Neutrophil (primary cell): Measurements from ENCODE around the gene TPRG1.

ENCODE experiments used
- H3K27ac ChIP-seq: fragments of 200-600 bp; sonication (generic); 2 replicates; pipeline ENCODE4 v1.5.1; 2016; ENCODE audit warnings: mild to moderate bottlenecking, moderate library complexity
- H3K27me3 ChIP-seq: fragments of 200-600 bp; sonication (generic); 2 replicates; pipeline ENCODE4 v1.6.0; 2016; ENCODE audit warnings: mild to moderate bottlenecking
- H3K36me3 ChIP-seq: fragments of 200-600 bp; sonication (generic); 2 replicates; pipeline ENCODE4 v1.5.1; 2017
- H3K4me1 ChIP-seq, 2 experiments: fragments of 200-600 bp in 1 of 2; sonication (generic) in 1 of 2; 1 replicate in 1 of 2; 2 replicates in 1 of 2; pipeline versions ENCODE4 v1.5.1 to v1.6.1; 2013 to 2016; ENCODE audit warnings: low read depth in 1 of 2, low read length in 1 of 2, mild to moderate bottlenecking in 1 of 2, moderate library complexity in 1 of 2; ENCODE audit not compliant: control insufficient read depth in 1 of 2, insufficient read depth in 1 of 2
- H3K4me3 ChIP-seq, 2 experiments: fragments of 200-600 bp in 1 of 2; sonication (generic) in 1 of 2; 1 replicate in 1 of 2; 2 replicates in 1 of 2; pipeline ENCODE4 v1.5.1; 2013 to 2016; ENCODE audit warnings: low read depth in 1 of 2, low read length in 1 of 2, mild to moderate bottlenecking in 1 of 2, moderate library complexity in 1 of 2
- H3K9me3 ChIP-seq: fragments of 200-600 bp; sonication (generic); 2 replicates; pipeline ENCODE4 v1.5.1; 2016
- CTCF ChIP-seq: fragments of 200-600 bp; sonication (generic); IDR thresholded peaks from 2 replicates; pipeline ENCODE4 v1.5.1; 2016; ENCODE audit warnings: antibody characterized with exemption

The TPRG1 gene

GRCh38 chr3:189142527-189142926, 29.2 kb upstream of the TPRG1 start:
- Histone ChIP-seq H3K9me3 (no peaks in the 10 kb centered on the region), H3K36me3 (no peaks in the 10 kb centered on the region), H3K27ac (no peak overlapping the region), H3K4me1 (peaks cover 35 to 36% of the 10 kb centered on the region in 2 experiments), H3K27me3 (peaks cover 5% of the 10 kb centered on the region), H3K4me3 (no peak overlapping the region)
- no peak for TF ChIP-seq CTCF

GRCh38 chr3:189143321-189143720, 28.4 kb upstream of the TPRG1 start:
- Histone ChIP-seq H3K4me1 (peaks cover 40 to 43% of the 10 kb centered on the region in 2 experiments), H3K27me3 (peaks cover 5% of the 10 kb centered on the region), H3K36me3 (no peaks in the 10 kb centered on the region), H3K4me3 (no peak overlapping the region), H3K9me3 (no peaks in the 10 kb centered on the region), H3K27ac (peak overlapping the region; percentile 75)
- TF ChIP-seq CTCF: no peak

GRCh38 chr3:189143771-189144170, 28.0 kb upstream of the TPRG1 start:
- Histone ChIP-seq H3K4me1 (peaks cover 40 to 43% of the 10 kb centered on the region in 2 experiments), H3K4me3 (no peak overlapping the region), H3K27ac (peak overlapping the region; percentile 75), H3K9me3 (no peaks in the 10 kb centered on the region), H3K27me3 (peaks cover 5% of the 10 kb centered on the region), H3K36me3 (no peaks in the 10 kb centered on the region)
- TF ChIP-seq CTCF: no peak

- Histone ChIP-seq H3K27me3 (peaks cover 5% of the 10 kb centered on the region), H3K36me3 (no peaks in the 10 kb centered on the region), H3K27ac (peak overlapping the region; percentile 75), H3K9me3 (no peaks in the 10 kb centered on the region), H3K4me3 (peak overlapping the region in 1 of 2 experiments; percentile 5), H3K4me1 (peaks cover 40 to 43% of the 10 kb centered on the region in 2 experiments)
- peak; percentile 61 for TF ChIP-seq CTCF
Observed at GRCh38 chr3:189144645-189145044, 27.1 kb upstream of the TPRG1 start.

- no peak for TF ChIP-seq CTCF
- Histone ChIP-seq H3K4me1 (peaks cover 40 to 43% of the 10 kb centered on the region in 2 experiments), H3K27ac (no peak overlapping the region), H3K4me3 (no peak overlapping the region), H3K9me3 (no peaks in the 10 kb centered on the region), H3K36me3 (no peaks in the 10 kb centered on the region), H3K27me3 (no peaks in the 10 kb centered on the region)
Observed at GRCh38 chr3:189146848-189147247, 24.9 kb upstream of the TPRG1 start.

GRCh38 chr3:189148081-189148507, 23.7 kb upstream of the TPRG1 start:
- Histone ChIP-seq H3K9me3 (no peaks in the 10 kb centered on the region), H3K27ac (no peak overlapping the region), H3K4me1 (peaks cover 40 to 42% of the 10 kb centered on the region in 2 experiments), H3K27me3 (no peaks in the 10 kb centered on the region), H3K4me3 (no peak overlapping the region), H3K36me3 (no peaks in the 10 kb centered on the region)
- TF ChIP-seq CTCF: peak; percentile 76
